Neural cell (in vitro differentiated cells): ENCODE measurements around the gene AK5. TPM values are rescaled to one million over a fixed set of nuclear protein-coding genes. Genes with fewer than 3 reads are reported as not detected.

ENCODE experiments used
- H2AFZ ChIP-seq: fragments of 200-600, 300-800 bp; sonication (generic), shearing (Covaris generic); 2 replicates; pipeline ENCODE4 v1.6.0; 2014; ENCODE audit warnings: low read depth, mild to moderate bottlenecking, antibody characterized with exemption, low read length, moderate library complexity
- H3F3A ChIP-seq: fragments of 200-600 bp; shearing (Covaris generic); 2 replicates; pipeline ENCODE4 v1.6.1; 2016; ENCODE audit warnings: mild to moderate bottlenecking, moderate library complexity, mixed read lengths, antibody characterized with exemption, low read length; ENCODE audit not compliant: insufficient read depth, poor library complexity, severe bottlenecking
- H3K27ac ChIP-seq: fragments of 200-600, 300-800 bp; sonication (generic), shearing (Covaris generic); 2 replicates; pipeline ENCODE4 v1.5.1; 2014; ENCODE audit warnings: mild to moderate bottlenecking, low read length, moderate library complexity
- H3K27me3 ChIP-seq: fragments of 300-800, 200-600 bp; sonication (generic), shearing (Covaris generic); 2 replicates; pipeline ENCODE4 v1.6.0; 2014; ENCODE audit warnings: mild to moderate bottlenecking, low read depth, low read length, moderate library complexity; ENCODE audit not compliant: insufficient read depth
- H3K36me3 ChIP-seq: fragments of 300-800, 200-600 bp; sonication (generic), shearing (Covaris generic); 2 replicates; pipeline ENCODE4 v1.5.1; 2014; ENCODE audit warnings: mild to moderate bottlenecking, antibody characterized with exemption, low read length, moderate library complexity; ENCODE audit not compliant: insufficient read depth
- H3K4me2 ChIP-seq: fragments of 300-800, 200-600 bp; sonication (generic), shearing (Covaris generic); 2 replicates; pipeline ENCODE4 v1.6.0; 2014; ENCODE audit warnings: mild to moderate bottlenecking, low read length
- H3K4me3 ChIP-seq: fragments of 300-800, 200-600 bp; sonication (generic), shearing (Covaris generic); 2 replicates; pipeline ENCODE4 v1.5.1; 2014; ENCODE audit warnings: mild to moderate bottlenecking, low read length, moderate library complexity
- H3K79me2 ChIP-seq: fragments of 200-600 bp; shearing (Covaris generic); replicated peaks from 2 replicates; pipeline ENCODE4 v1.6.0; 2014; ENCODE audit warnings: mild to moderate bottlenecking, low read length, moderate library complexity; ENCODE audit not compliant: insufficient read depth
- H3K9ac ChIP-seq: fragments of 300-800, 200-600 bp; sonication (generic), shearing (Covaris generic); 2 replicates; pipeline ENCODE4 v1.6.1; 2016; ENCODE audit warnings: mild to moderate bottlenecking, low read length, mixed read lengths
- H3K9me2 ChIP-seq: fragments of 200-600 bp; shearing (Covaris generic); 2 replicates; pipeline ENCODE4 v1.6.1; 2016; ENCODE audit warnings: mild to moderate bottlenecking, low read length, mixed read lengths; ENCODE audit not compliant: insufficient read depth
- H3K9me3 ChIP-seq: fragments of 200-600, 300-800 bp; sonication (generic), shearing (Covaris generic); 2 replicates; pipeline ENCODE4 v1.6.1; 2016; ENCODE audit warnings: mild to moderate bottlenecking, mixed run types, low read length, moderate library complexity, mixed read lengths
- H4K20me1 ChIP-seq: fragments of 200-600 bp; shearing (Covaris generic); 2 replicates; pipeline ENCODE4 v1.6.1; 2016; ENCODE audit warnings: mild to moderate bottlenecking, mixed run types; ENCODE audit not compliant: insufficient read depth
- EP300 ChIP-seq: fragments of 450-650 bp; conservative IDR thresholded peaks from 2 replicates; pipeline ENCODE4 v1.6.1; 2014; ENCODE audit warnings: antibody characterized with exemption, mild to moderate bottlenecking, moderate library complexity; ENCODE audit not compliant: poor library complexity, severe bottlenecking
- EZH2 ChIP-seq: fragments of 200-600, 300-800 bp; shearing (Covaris generic), sonication (generic); IDR thresholded peaks from 2 replicates; pipeline ENCODE4 v1.6.1; 2014; ENCODE audit warnings: antibody characterized with exemption, low read length, borderline replicate concordance, mild to moderate bottlenecking; ENCODE audit not compliant: insufficient read depth, poor library complexity, severe bottlenecking
- MXI1 ChIP-seq: fragments of 450-650 bp; conservative IDR thresholded peaks from 2 replicates; pipeline ENCODE4 v1.6.1; 2014; ENCODE audit warnings: antibody characterized with exemption, mild to moderate bottlenecking; ENCODE audit not compliant: poor library complexity, severe bottlenecking
- POLR2AphosphoS5 ChIP-seq: IDR thresholded peaks from 2 replicates; pipeline ENCODE4 v1.6.1; 2012
- RAD21 ChIP-seq: fragments of 450-650 bp; conservative IDR thresholded peaks from 2 replicates; pipeline ENCODE4 v1.6.1; 2014; ENCODE audit warnings: antibody characterized with exemption, mild to moderate bottlenecking, moderate library complexity
- SMC3 ChIP-seq: fragments of 450-650 bp; conservative IDR thresholded peaks from 2 replicates; pipeline ENCODE4 v1.6.1; 2014; ENCODE audit warnings: antibody characterized with exemption, mild to moderate bottlenecking, moderate library complexity; ENCODE audit not compliant: poor library complexity
- TAF1 ChIP-seq: IDR thresholded peaks from 2 replicates; pipeline ENCODE4 v1.6.1; 2012; ENCODE audit warnings: low read depth
- polyA plus RNA-seq: library from polyadenylated mRNA; depleted of rRNA; stranded (reverse); fragments of >200 nt; gene quantifications from 2 replicates; pipeline ENCODE4 v1.2.3, GENCODE V29; 2014
- TF ChIP-seq, protein P1 (sequence below): IDR thresholded peaks from 2 replicates; pipeline ENCODE4 v1.6.1; 2012; ENCODE audit warnings: borderline replicate concordance
- TF ChIP-seq, protein P2 (sequence below): fragments of 450-650 bp; IDR thresholded peaks from 2 replicates; pipeline ENCODE4 v1.5.1; 2014; ENCODE audit warnings: antibody characterized with exemption, mild to moderate bottlenecking, moderate library complexity; ENCODE audit not compliant: poor library complexity, severe bottlenecking

Gene AK5
- polyA plus RNA-seq, 1 donor from 2014 or later, result 7.1 TPM

DNA sequence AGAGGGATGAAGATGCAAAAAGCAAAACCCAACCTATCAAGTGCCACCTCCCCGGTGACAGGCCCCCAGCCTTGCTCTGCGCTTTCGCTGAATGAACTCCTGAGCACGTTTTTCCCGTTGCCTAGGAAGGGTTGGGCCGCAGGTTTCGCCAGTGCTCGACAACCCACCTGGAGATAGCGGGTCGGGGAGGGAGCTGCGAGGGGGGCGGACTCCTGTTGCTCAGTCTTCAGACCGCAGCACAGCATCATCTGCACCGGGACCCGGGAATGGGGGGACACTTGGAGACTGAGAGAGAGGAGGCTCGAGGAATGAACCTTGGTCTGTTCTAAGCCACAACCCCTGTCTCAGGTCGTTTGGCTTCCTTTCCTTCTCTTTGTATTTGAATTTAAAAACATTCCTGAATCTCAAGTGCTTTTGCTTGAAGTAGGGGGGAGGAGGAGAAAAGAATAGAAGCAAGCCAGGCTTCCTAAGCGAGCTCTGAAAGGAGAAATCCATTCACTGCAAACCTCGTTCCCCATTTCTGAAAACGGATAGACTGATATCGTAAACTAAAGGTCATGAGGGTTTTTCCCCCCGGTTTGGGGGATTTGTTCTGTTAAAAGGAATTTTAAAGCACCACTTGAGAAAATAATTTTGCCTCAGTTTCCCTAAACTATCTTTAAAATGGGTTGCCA lies 1.2 kb downstream of the AK5 start:
- H4K20me1 ChIP-seq, result no peaks in the 10 kb centered on the region
- H3K79me2 ChIP-seq, result no peaks in the 10 kb centered on the region
- H3K9ac ChIP-seq, result peak overlapping the region; percentile 65
- H2AFZ ChIP-seq, result peak overlapping the region; percentile 40
- H3K27me3 ChIP-seq, result peaks cover 36% of the 10 kb centered on the region
- H3K9me2 ChIP-seq, result no peaks in the 10 kb centered on the region
- TF ChIP-seq, protein P1, sequence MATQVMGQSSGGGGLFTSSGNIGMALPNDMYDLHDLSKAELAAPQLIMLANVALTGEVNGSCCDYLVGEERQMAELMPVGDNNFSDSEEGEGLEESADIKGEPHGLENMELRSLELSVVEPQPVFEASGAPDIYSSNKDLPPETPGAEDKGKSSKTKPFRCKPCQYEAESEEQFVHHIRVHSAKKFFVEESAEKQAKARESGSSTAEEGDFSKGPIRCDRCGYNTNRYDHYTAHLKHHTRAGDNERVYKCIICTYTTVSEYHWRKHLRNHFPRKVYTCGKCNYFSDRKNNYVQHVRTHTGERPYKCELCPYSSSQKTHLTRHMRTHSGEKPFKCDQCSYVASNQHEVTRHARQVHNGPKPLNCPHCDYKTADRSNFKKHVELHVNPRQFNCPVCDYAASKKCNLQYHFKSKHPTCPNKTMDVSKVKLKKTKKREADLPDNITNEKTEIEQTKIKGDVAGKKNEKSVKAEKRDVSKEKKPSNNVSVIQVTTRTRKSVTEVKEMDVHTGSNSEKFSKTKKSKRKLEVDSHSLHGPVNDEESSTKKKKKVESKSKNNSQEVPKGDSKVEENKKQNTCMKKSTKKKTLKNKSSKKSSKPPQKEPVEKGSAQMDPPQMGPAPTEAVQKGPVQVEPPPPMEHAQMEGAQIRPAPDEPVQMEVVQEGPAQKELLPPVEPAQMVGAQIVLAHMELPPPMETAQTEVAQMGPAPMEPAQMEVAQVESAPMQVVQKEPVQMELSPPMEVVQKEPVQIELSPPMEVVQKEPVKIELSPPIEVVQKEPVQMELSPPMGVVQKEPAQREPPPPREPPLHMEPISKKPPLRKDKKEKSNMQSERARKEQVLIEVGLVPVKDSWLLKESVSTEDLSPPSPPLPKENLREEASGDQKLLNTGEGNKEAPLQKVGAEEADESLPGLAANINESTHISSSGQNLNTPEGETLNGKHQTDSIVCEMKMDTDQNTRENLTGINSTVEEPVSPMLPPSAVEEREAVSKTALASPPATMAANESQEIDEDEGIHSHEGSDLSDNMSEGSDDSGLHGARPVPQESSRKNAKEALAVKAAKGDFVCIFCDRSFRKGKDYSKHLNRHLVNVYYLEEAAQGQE, result no peak
- peak; percentile 37 for TF ChIP-seq MXI1
- H3K4me2 ChIP-seq, result peak overlapping the region; percentile 69
- peak overlapping the region; percentile 86 for H3K4me3 ChIP-seq
- H3K9me3 ChIP-seq, result no peaks in the 10 kb centered on the region
- H3K36me3 ChIP-seq, result no peaks in the 10 kb centered on the region
- no peaks in the 10 kb centered on the region for H3F3A ChIP-seq
- H3K27ac ChIP-seq, result no peak overlapping the region

- H2AFZ ChIP-seq, result no peak overlapping the region
- H4K20me1 ChIP-seq, result no peaks in the 10 kb centered on the region
- H3K9me3 ChIP-seq, result no peaks in the 10 kb centered on the region
- no peaks in the 10 kb centered on the region for H3K36me3 ChIP-seq
- H3K9ac ChIP-seq, result no peak overlapping the region
- no peaks in the 10 kb centered on the region for H3K79me2 ChIP-seq
- H3K27ac ChIP-seq, result no peak overlapping the region
- no peak overlapping the region for H3K4me2 ChIP-seq
- peaks cover 36% of the 10 kb centered on the region for H3K27me3 ChIP-seq
- no peaks in the 10 kb centered on the region for H3F3A ChIP-seq
- TF ChIP-seq, protein P1, result no peak
- TF ChIP-seq MXI1 (no peak), EZH2 (no peak), RAD21 (no peak), SMC3 (no peak), POLR2AphosphoS5 (no peak), TAF1 (no peak), EP300 (no peak)
- TF ChIP-seq, protein P2, sequence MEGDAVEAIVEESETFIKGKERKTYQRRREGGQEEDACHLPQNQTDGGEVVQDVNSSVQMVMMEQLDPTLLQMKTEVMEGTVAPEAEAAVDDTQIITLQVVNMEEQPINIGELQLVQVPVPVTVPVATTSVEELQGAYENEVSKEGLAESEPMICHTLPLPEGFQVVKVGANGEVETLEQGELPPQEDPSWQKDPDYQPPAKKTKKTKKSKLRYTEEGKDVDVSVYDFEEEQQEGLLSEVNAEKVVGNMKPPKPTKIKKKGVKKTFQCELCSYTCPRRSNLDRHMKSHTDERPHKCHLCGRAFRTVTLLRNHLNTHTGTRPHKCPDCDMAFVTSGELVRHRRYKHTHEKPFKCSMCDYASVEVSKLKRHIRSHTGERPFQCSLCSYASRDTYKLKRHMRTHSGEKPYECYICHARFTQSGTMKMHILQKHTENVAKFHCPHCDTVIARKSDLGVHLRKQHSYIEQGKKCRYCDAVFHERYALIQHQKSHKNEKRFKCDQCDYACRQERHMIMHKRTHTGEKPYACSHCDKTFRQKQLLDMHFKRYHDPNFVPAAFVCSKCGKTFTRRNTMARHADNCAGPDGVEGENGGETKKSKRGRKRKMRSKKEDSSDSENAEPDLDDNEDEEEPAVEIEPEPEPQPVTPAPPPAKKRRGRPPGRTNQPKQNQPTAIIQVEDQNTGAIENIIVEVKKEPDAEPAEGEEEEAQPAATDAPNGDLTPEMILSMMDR, result no peak
- H3K9me2 ChIP-seq, result no peaks in the 10 kb centered on the region
- no peak overlapping the region for H3K4me3 ChIP-seq
Measured at GRCh38 chr1:77283701-77284425, 2.0 kb downstream of the AK5 start.
